MM.1S (cell line): ENCODE data around the gene DFFA.

Experiments used
- EZH2 ChIP-seq: fragments of 300-600 bp; sonication (generic); optimal IDR thresholded peaks from 2 replicates; pipeline ENCODE3; 2017; ENCODE audit warnings: low read depth, mild to moderate bottlenecking, antibody characterized with exemption, low read length, mixed read lengths
- EZH2phosphoT487 ChIP-seq: fragments of 300-600 bp; sonication (generic); IDR thresholded peaks from 2 replicates; pipeline ENCODE4 v1.6.1; 2018; ENCODE audit warnings: antibody characterized with exemption, low read length
- TF ChIP-seq, protein P1 (sequence below): fragments of 300-600 bp; sonication (generic); IDR thresholded peaks from 2 replicates; pipeline ENCODE4 v1.5.1; 2016; ENCODE audit warnings: antibody characterized with exemption, low read length, mixed read lengths

DNA sequence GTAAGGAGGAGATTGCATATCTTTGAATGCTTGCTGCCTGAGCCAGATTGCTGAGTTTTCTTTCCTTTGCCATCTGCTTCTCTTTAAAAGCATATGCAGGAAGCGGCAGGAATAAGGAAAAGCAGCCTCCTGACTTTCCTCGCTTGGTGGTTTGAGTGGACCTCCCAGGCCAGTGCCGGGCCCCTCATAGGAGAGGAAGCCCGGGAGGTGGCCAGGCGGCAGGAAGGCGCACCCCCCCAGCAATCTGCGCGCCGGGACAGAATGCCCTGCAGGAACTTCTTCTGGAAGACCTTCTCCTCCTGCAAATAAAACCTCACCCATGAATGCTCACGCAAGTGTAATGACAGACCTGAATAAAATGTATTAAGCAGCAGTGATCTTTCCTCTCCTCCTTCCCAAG, 21.0 kb downstream of the DFFA start:
- TF ChIP-seq, protein P1, sequence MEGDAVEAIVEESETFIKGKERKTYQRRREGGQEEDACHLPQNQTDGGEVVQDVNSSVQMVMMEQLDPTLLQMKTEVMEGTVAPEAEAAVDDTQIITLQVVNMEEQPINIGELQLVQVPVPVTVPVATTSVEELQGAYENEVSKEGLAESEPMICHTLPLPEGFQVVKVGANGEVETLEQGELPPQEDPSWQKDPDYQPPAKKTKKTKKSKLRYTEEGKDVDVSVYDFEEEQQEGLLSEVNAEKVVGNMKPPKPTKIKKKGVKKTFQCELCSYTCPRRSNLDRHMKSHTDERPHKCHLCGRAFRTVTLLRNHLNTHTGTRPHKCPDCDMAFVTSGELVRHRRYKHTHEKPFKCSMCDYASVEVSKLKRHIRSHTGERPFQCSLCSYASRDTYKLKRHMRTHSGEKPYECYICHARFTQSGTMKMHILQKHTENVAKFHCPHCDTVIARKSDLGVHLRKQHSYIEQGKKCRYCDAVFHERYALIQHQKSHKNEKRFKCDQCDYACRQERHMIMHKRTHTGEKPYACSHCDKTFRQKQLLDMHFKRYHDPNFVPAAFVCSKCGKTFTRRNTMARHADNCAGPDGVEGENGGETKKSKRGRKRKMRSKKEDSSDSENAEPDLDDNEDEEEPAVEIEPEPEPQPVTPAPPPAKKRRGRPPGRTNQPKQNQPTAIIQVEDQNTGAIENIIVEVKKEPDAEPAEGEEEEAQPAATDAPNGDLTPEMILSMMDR: no peak
- TF ChIP-seq EZH2: no peak
- TF ChIP-seq EZH2phosphoT487: no peak
